Mucosa of stomach (tissue), 1 donor: ENCODE results near the gene EMD.

Experiments used
- H3K27me3 ChIP-seq: one replicate; pipeline ENCODE4 v1.7.0; 2013; ENCODE audit warnings: mild to moderate bottlenecking, low read length; ENCODE audit not compliant: control insufficient read depth, insufficient read depth
- H3K36me3 ChIP-seq: one replicate; pipeline ENCODE4 v1.7.0; 2013; ENCODE audit warnings: low read length; ENCODE audit not compliant: control insufficient read depth, insufficient read depth
- H3K4me1 ChIP-seq: one replicate; pipeline ENCODE4 v1.7.0; 2013; ENCODE audit warnings: mild to moderate bottlenecking, low read length; ENCODE audit not compliant: control insufficient read depth, insufficient read depth
- H3K4me3 ChIP-seq: one replicate; pipeline ENCODE4 v1.7.0; 2013; ENCODE audit warnings: low read length
- H3K9ac ChIP-seq: one replicate; pipeline ENCODE4 v1.7.0; 2013; ENCODE audit warnings: mild to moderate bottlenecking, low read length, moderate library complexity
- H3K9me3 ChIP-seq: one replicate; pipeline ENCODE4 v1.7.0; 2013; ENCODE audit warnings: mild to moderate bottlenecking, low read length, moderate library complexity; ENCODE audit not compliant: control insufficient read depth
- donor health status: Pancreatic carcinoma.

EMD gene

GRCh38 chrX:154349979-154350378 lies 29.1 kb upstream of the EMD start:
- Histone ChIP-seq H3K9me3 (no peaks in the 10 kb centered on the region), H3K4me3 (no peak overlapping the region), H3K4me1 (peaks cover 17% of the 10 kb centered on the region), H3K9ac (no peak overlapping the region), H3K36me3 (no peaks in the 10 kb centered on the region), H3K27me3 (no peaks in the 10 kb centered on the region)

- Histone ChIP-seq H3K4me3 (no peak overlapping the region), H3K9ac (no peak overlapping the region), H3K27me3 (no peaks in the 10 kb centered on the region), H3K4me1 (peaks cover 17% of the 10 kb centered on the region), H3K36me3 (no peaks in the 10 kb centered on the region), H3K9me3 (no peaks in the 10 kb centered on the region)
Observed at GRCh38 chrX:154350429-154351182, 28.5 kb upstream of the EMD start.

- Histone ChIP-seq H3K9ac (no peak overlapping the region), H3K4me3 (no peak overlapping the region), H3K36me3 (no peaks in the 10 kb centered on the region), H3K9me3 (no peaks in the 10 kb centered on the region), H3K4me1 (peaks cover 17% of the 10 kb centered on the region), H3K27me3 (no peaks in the 10 kb centered on the region)
Observed at GRCh38 chrX:154351183-154352011, 27.7 kb upstream of the EMD start.

- H3K4me1 ChIP-seq: peaks cover 17% of the 10 kb centered on the region
- no peak overlapping the region for H3K4me3 ChIP-seq
- no peaks in the 10 kb centered on the region for H3K36me3 ChIP-seq
- H3K9ac ChIP-seq: no peak overlapping the region
- H3K27me3 ChIP-seq: no peaks in the 10 kb centered on the region
- no peaks in the 10 kb centered on the region for H3K9me3 ChIP-seq
Observed at GRCh38 chrX:154352012-154352401, 27.1 kb upstream of the EMD start.

GRCh38 chrX:154352466-154352865 lies 26.6 kb upstream of the EMD start:
- Histone ChIP-seq H3K4me1 (peaks cover 17% of the 10 kb centered on the region), H3K9me3 (no peaks in the 10 kb centered on the region)

GRCh38 chrX:154353172-154353843 lies 25.8 kb upstream of the EMD start:
- Histone ChIP-seq H3K27me3 (no peaks in the 10 kb centered on the region), H3K36me3 (no peaks in the 10 kb centered on the region), H3K4me3 (no peak overlapping the region), H3K9me3 (no peaks in the 10 kb centered on the region), H3K9ac (no peak overlapping the region), H3K4me1 (peaks cover 17% of the 10 kb centered on the region)

More at GRCh38 chrX:154352466-154352865, 26.6 kb upstream of the EMD start:
- H3K9ac ChIP-seq: no peak overlapping the region
- no peaks in the 10 kb centered on the region for H3K36me3 ChIP-seq
- no peak overlapping the region for H3K4me3 ChIP-seq
- no peaks in the 10 kb centered on the region for H3K27me3 ChIP-seq

- Histone ChIP-seq H3K9me3 (no peaks in the 10 kb centered on the region), H3K4me1 (peaks cover 17% of the 10 kb centered on the region), H3K27me3 (no peaks in the 10 kb centered on the region), H3K36me3 (no peaks in the 10 kb centered on the region), H3K9ac (no peak overlapping the region), H3K4me3 (no peak overlapping the region)
Observed at GRCh38 chrX:154354013-154354412, 25.1 kb upstream of the EMD start.

- no peaks in the 10 kb centered on the region for H3K27me3 ChIP-seq
- H3K4me3 ChIP-seq: no peak overlapping the region
- H3K9me3 ChIP-seq: no peaks in the 10 kb centered on the region
- no peak overlapping the region for H3K9ac ChIP-seq
- peaks cover 17% of the 10 kb centered on the region for H3K4me1 ChIP-seq
- H3K36me3 ChIP-seq: no peaks in the 10 kb centered on the region
Observed at GRCh38 chrX:154354516-154354915, 24.6 kb upstream of the EMD start.

- H3K4me3 ChIP-seq: no peak overlapping the region
- no peaks in the 10 kb centered on the region for H3K36me3 ChIP-seq
- no peaks in the 10 kb centered on the region for H3K27me3 ChIP-seq
- H3K9me3 ChIP-seq: no peaks in the 10 kb centered on the region
- H3K9ac ChIP-seq: no peak overlapping the region
- H3K4me1 ChIP-seq: peaks cover 14% of the 10 kb centered on the region
Observed at GRCh38 chrX:154355094-154355775, 23.9 kb upstream of the EMD start.

- Histone ChIP-seq H3K9ac (no peak overlapping the region), H3K4me1 (peaks cover 9% of the 10 kb centered on the region), H3K27me3 (no peaks in the 10 kb centered on the region), H3K36me3 (no peaks in the 10 kb centered on the region), H3K4me3 (no peak overlapping the region), H3K9me3 (no peaks in the 10 kb centered on the region)
Observed at GRCh38 chrX:154355776-154356140, 23.3 kb upstream of the EMD start.

- Histone ChIP-seq H3K36me3 (no peaks in the 10 kb centered on the region), H3K9ac (no peak overlapping the region), H3K9me3 (no peaks in the 10 kb centered on the region), H3K4me3 (no peak overlapping the region), H3K27me3 (no peaks in the 10 kb centered on the region), H3K4me1 (peaks cover under 1% of the 10 kb centered on the region)
Observed at GRCh38 chrX:154356596-154356995, 22.5 kb upstream of the EMD start.
